MCF 10A (cell line): Measurements from ENCODE around the gene TTC9B. TPM values are rescaled to one million over a fixed set of nuclear protein-coding genes. Genes with fewer than 3 reads are reported as not detected.

Experiments
- BruUV-seq: library from RNA; stranded (reverse); fragments of 400-500 nt; replicated peaks from 2 replicates; lab custom pipeline; 2021; lab: Mats Ljungman, UMichigan
- CTCF ChIA-PET: fragments of 300-600 bp; sonication (Branson Sonifier 250); formaldehyde crosslinking; extraction: SDS; loops from one replicate; lab custom pipeline; 2021; ENCODE audit warnings: antibody characterized with exemption, inconsistent platforms; lab: Yijun Ruan, JAX
- POLR2A ChIA-PET: fragments of 300-600, 350-650 bp; sonication (Branson Sonifier 250); formaldehyde crosslinking; extraction: SDS; loops from one replicate; lab custom pipeline; 2020; ENCODE audit warnings: antibody characterized with exemption, inconsistent platforms; lab: Yijun Ruan, JAX
- DNase-seq: peaks from one replicate; pipeline ENCODE4 v3.0.0-alpha.2; 2018; ENCODE audit not compliant: unreplicated experiment
- H3K27ac Mint-ChIP-seq: one replicate; pipeline ENCODE4 v1.8.0; 2022; ENCODE audit warnings: mild to moderate bottlenecking, low read depth, mixed read lengths; ENCODE audit not compliant: unreplicated experiment
- H3K27me3 Mint-ChIP-seq: one replicate; pipeline ENCODE4 v1.8.0; 2022; ENCODE audit warnings: mixed read lengths; ENCODE audit not compliant: insufficient read depth, unreplicated experiment
- H3K36me3 Mint-ChIP-seq: one replicate; pipeline ENCODE4 v1.8.0; 2022; ENCODE audit warnings: mild to moderate bottlenecking, moderate library complexity, mixed read lengths; ENCODE audit not compliant: insufficient read depth, unreplicated experiment
- H3K4me1 Mint-ChIP-seq: one replicate; pipeline ENCODE4 v1.8.0; 2022; ENCODE audit warnings: mixed read lengths; ENCODE audit not compliant: insufficient read depth, unreplicated experiment
- H3K4me3 Mint-ChIP-seq: one replicate; pipeline ENCODE4 v1.8.0; 2022; ENCODE audit warnings: mild to moderate bottlenecking, moderate library complexity, mixed read lengths; ENCODE audit not compliant: unreplicated experiment
- H3K9me3 Mint-ChIP-seq: one replicate; pipeline ENCODE4 v1.8.0; 2022; ENCODE audit warnings: mixed read lengths; ENCODE audit not compliant: unreplicated experiment
- CTCF ChIP-seq: fragments of 200-600 bp; IDR thresholded peaks from one replicate; pipeline ENCODE4 v1.8.0; 2022; ENCODE audit warnings: antibody characterized with exemption, mild to moderate bottlenecking; ENCODE audit not compliant: unreplicated experiment
- intact Hi-C: fragments of 100-400 bp; cut with micrococcal nuclease; formaldehyde crosslinking; loops from 2 replicates; pipeline ENCODE4 v1.14.1; 2022
- total RNA-seq: library from RNA; stranded (reverse); gene quantifications from 2 replicates; pipeline ENCODE4 v1.2.3, GENCODE V29; 2022

TTC9B gene
- total RNA-seq, 1 experiment from 2014 or later, result not detected

GRCh38 chr19:40249201-40249600, 31.0 kb upstream of the TTC9B start:
- ChIA-PET CTCF (interaction anchor here (0.6 kb wide), 1 partner anchor 405 kb away, joined by 4 read pairs; no protein-coding TSS in a partner anchor), POLR2A (no interaction called here)
- TF ChIP-seq CTCF, result no peak
- no peak overlapping the region for H3K4me3 Mint-ChIP-seq
- no peak overlapping the region for H3K27ac Mint-ChIP-seq
- no peaks in the 10 kb centered on the region for H3K27me3 Mint-ChIP-seq
- no peak for DNase-seq
- peaks cover 28% of the 10 kb centered on the region for H3K36me3 Mint-ChIP-seq
- no peaks in the 10 kb centered on the region for H3K9me3 Mint-ChIP-seq
- H3K4me1 Mint-ChIP-seq, result peaks cover 8% of the 10 kb centered on the region
- no TSS peak for BruUV-seq
- intact Hi-C loops, result no loop called here

- Mint-ChIP-seq H3K9me3 (no peaks in the 10 kb centered on the region), H3K36me3 (peaks cover 21% of the 10 kb centered on the region), H3K27me3 (no peaks in the 10 kb centered on the region), H3K4me3 (no peak overlapping the region), H3K4me1 (peaks cover 8% of the 10 kb centered on the region), H3K27ac (no peak overlapping the region)
- DNase-seq, result no peak
- ChIA-PET POLR2A (no interaction called here), CTCF (interaction anchor here (0.7 kb wide), 1 partner anchor 26 kb away, joined by 3 read pairs; no protein-coding TSS in a partner anchor)
- BruUV-seq, result no TSS peak
- TF ChIP-seq CTCF, result no peak
- intact Hi-C loops, result no loop called here
These were observed 29.6 kb upstream of the TTC9B start for GRCh38 chr19:40247735-40248262.

- POLR2A ChIA-PET, result interaction anchor here (0.7 kb wide), 1 partner anchor 30 kb away, joined by 3 read pairs; no protein-coding TSS in a partner anchor
- CTCF ChIA-PET, result interaction anchor here (0.8 kb wide), 1 partner anchor 28 kb away, joined by 3 read pairs; no protein-coding TSS in a partner anchor
- Mint-ChIP-seq H3K4me1 (peaks cover 8% of the 10 kb centered on the region), H3K4me3 (no peak overlapping the region), H3K36me3 (peaks cover 16% of the 10 kb centered on the region), H3K27me3 (no peaks in the 10 kb centered on the region), H3K9me3 (no peaks in the 10 kb centered on the region), H3K27ac (no peak overlapping the region)
- DNase-seq, result no peak
- intact Hi-C loops, result no loop called here
- no TSS peak for BruUV-seq
- no peak for TF ChIP-seq CTCF
These were observed 29.0 kb upstream of the TTC9B start for GRCh38 chr19:40247178-40247577.

GRCh38 chr19:40246292-40247073, 28.3 kb upstream of the TTC9B start:
- POLR2A ChIA-PET, result interaction anchor here (0.6 to 0.7 kb wide), 2 partner anchors 8 to 31 kb away, joined by 3 read pairs; no protein-coding TSS in a partner anchor
- Mint-ChIP-seq H3K27ac (no peak overlapping the region), H3K27me3 (no peaks in the 10 kb centered on the region), H3K4me1 (peaks cover 8% of the 10 kb centered on the region), H3K9me3 (no peaks in the 10 kb centered on the region), H3K36me3 (peaks cover 15% of the 10 kb centered on the region), H3K4me3 (no peak overlapping the region)
- TF ChIP-seq CTCF, result no peak
- BruUV-seq, result no TSS peak
- intact Hi-C loops, result no loop called here
- no peak for DNase-seq
- CTCF ChIA-PET, result interaction anchor here (0.7 to 0.8 kb wide), 2 partner anchors 27 to 66 kb away, joined by 3 read pairs; no protein-coding TSS in a partner anchor
